DMS79 (cell line): ENCODE measurements around the gene ACAP1.
"Not testable (repeated sequence)": the region's sequence is repeated elsewhere in the genome, so short reads cannot be mapped to it uniquely, and the experiment has no call there.

Experiments
- DNase-seq: peaks from one replicate; lab custom pipeline; 2025; lab: John Stamatoyannopoulos, UW

ACAP1 gene

DNA sequence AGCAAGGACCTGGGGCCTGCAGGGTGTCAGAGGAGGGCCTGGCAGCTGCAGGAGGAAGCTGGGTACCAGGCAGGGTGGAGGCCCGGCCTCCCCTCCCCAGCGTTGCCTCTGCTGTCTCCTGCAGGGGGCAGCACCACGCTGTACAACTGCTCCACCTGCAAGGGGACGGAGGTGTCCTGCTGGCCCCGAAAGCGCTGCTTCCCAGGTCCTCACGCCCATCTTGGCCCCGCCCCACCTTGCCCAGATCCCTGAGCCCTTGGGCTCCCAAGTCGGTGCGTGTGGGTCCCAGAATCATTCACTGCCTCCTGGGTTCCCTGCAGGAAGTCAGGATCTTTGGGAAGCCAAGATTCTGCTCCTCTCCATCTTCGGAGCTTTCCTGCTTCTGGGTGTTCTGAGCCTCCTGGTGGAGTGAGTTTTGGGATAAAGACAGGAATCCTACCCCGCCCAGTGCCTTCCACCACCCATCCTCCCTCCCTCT, 19.8 kb downstream of the ACAP1 start:
- peak; percentile 73 for DNase-seq

GRCh38 chr17:7356756-7357155, 20.4 kb downstream of the ACAP1 start:
- DNase-seq: no peak

GRCh38 chr17:7357381-7357780, 21.1 kb downstream of the ACAP1 start:
- no peak for DNase-seq

- no peak for DNase-seq
Measured at GRCh38 chr17:7361906-7362305, 25.6 kb downstream of the ACAP1 start.

GRCh38 chr17:7363311-7363710, 27.0 kb downstream of the ACAP1 start:
- DNase-seq: no peak

DNA sequence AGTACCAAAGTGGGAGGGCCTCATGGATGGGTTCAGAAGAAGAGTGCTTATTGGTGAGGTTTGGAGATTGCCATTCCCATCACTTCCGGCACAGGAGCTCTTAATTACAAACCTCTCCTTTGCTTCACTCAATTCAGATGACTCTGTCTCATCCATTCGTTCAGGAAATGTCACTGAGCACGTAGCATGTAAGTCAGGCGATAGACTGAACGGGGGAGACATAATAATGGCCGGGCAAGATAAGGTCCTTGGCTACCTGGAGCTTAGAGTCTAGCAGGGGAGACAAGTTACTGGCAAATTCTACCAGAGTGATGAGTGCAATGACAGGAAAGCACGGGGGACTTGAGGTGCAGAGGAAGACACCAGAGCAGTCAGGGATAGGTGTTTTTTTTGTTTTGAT, 29.6 kb downstream of the ACAP1 start:
- not testable (repeated sequence) for DNase-seq

GRCh38 chr17:7367083-7367482, 30.8 kb downstream of the ACAP1 start:
- DNase-seq: no peak

- DNase-seq: no peak
Measured at GRCh38 chr17:7367918-7368598, 31.7 kb downstream of the ACAP1 start.

- not testable (repeated sequence) for DNase-seq
Measured at GRCh38 chr17:7368599-7368994, 32.3 kb downstream of the ACAP1 start.

DNA sequence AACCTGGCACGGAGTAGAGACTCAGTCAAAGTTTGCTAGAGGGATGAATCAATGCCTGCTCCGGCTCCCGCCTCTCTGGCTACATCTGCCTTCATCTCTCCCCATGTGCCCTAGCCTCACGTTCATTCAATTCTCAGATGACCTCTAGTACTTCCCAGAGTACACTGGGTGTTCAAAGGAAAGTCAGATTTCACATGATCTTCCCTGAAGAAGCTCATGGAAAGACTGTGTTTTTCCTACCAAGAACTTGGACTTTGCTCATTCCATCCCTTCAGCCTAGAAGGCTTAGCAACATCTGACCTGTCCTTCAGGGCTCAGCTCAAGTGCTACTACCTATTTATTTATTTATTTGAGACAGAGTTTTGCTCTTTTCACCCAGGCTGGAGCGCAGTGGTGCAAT, 33.5 kb downstream of the ACAP1 start:
- DNase-seq: no peak

- no peak for DNase-seq
Measured at GRCh38 chr17:7370853-7371252, 34.5 kb downstream of the ACAP1 start.

DNA sequence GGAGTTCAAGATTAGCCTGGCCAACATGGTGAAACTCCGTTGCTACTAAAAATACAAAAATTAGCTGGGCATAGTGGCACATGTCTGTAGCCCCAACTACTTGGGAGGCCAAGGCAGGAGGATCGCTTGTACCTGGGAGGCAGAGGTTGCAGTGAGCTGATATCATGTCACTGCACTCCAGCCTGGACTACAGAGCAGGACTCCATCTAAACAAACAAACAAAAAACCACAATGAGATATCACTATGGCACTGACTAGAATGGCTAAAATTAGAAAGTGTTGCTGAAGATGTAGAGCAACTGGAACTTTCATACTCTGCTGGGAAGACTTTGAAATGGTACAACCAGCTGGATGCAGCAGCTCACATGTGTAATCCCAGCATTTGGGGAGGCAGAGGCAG, 38.0 kb downstream of the ACAP1 start:
- DNase-seq: no peak

GRCh38 chr17:7379134-7379533, 42.8 kb downstream of the ACAP1 start:
- DNase-seq: no peak

DNA sequence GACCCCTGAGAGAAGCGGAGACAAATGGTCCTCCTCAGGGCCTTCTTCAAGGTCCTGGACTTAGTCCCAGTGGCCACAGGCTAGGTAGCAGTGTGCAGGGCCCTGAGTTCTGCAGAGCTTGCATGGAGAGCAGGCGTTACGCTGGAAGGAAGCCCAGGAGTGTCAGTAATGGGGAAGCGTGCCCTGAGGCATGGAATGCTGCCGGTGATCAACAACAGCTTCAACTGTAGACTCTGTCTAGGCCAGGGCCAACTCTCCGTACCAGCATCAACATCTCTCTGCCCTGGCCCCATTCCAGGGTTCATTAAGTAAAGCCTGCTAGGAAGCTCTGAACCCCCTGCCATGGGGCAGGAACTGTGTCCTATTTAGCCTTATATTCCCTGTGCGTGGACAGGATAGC, 44.0 kb downstream of the ACAP1 start:
- DNase-seq: peak; percentile 19

DNA sequence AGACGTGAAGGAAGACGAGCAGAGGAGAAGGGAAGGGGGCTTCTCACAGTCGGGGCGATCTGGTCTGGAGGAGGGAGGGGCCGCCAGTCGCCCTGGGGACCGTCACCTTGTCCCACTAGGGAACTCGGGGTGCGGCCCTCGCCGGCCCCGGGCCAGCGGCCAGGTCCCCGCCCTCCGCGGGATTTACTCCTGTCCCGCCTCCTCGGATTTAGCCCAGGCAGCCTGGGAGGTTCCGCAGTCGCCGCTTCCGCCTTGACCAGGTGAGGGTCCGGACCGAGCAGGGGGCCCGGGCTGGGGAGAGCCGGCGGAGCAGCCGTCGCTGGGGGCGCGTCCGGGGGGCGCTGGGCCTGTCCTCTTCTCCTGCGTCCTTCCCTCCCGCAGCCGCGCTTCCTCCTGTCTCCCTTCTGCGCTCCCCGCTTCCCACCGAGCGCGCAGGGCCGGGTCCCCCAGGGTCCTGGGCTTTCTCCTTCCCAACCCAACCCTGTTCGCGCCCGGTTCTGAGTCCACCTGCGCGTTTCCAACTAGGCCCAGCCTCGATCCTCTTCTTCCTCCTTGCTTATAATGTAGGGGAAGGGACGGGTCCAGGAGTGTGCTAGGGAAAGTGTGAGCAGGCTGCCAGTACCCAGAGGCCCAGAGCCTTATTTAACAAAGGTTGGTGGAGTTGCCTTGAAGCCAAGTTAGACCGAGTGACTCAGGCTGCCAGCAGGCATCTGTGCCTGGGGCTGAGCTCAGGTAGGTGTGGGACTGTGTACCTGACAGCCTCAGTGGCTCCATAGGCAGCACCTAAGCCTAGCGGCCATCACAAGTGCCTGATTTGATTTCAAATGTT, 44.7 kb downstream of the ACAP1 start, which contains the start of gene TNK1:
TNK1 (plus strand) TSS at position 235 of the 829 bp plus-strand sequence. CDS start 1,838 bp downstream, outside the sequence.
- DNase-seq: no peak

DNA sequence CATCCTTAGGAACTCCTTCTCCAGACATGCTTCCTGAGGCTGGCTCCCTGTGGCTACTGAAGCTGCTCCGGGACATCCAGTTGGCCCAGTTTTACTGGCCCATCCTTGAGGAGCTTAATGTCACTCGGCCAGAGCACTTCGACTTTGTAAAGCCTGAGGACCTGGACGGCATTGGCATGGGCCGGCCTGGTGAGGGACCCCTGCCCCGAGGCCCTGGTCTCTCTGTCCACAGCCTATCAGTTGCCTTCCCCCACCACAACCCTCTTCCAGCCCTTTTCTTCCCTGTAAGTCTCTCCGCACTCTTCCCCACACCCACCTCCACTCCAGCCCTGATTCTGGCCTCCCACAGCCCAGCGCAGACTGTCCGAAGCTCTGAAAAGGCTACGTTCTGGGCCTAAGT, 46.6 kb downstream of the ACAP1 start:
- no peak for DNase-seq

DNA sequence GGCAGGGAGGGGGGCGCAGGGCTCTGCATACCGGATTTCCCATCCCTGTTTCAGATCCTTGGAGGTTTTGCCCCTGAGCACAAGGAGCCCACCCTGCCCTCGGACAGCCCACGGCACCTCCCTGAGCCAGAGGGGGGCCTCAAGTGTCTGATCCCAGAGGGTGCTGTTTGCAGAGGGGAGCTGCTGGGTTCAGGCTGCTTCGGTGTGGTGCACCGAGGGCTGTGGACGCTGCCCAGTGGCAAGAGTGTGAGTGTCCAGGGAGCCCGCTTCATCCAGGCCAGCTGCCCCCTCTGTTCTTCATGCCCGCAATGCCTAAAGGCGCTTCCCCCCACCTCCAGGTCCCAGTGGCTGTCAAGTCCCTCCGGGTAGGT, 47.0 kb downstream of the ACAP1 start:
- DNase-seq: no peak

DNA sequence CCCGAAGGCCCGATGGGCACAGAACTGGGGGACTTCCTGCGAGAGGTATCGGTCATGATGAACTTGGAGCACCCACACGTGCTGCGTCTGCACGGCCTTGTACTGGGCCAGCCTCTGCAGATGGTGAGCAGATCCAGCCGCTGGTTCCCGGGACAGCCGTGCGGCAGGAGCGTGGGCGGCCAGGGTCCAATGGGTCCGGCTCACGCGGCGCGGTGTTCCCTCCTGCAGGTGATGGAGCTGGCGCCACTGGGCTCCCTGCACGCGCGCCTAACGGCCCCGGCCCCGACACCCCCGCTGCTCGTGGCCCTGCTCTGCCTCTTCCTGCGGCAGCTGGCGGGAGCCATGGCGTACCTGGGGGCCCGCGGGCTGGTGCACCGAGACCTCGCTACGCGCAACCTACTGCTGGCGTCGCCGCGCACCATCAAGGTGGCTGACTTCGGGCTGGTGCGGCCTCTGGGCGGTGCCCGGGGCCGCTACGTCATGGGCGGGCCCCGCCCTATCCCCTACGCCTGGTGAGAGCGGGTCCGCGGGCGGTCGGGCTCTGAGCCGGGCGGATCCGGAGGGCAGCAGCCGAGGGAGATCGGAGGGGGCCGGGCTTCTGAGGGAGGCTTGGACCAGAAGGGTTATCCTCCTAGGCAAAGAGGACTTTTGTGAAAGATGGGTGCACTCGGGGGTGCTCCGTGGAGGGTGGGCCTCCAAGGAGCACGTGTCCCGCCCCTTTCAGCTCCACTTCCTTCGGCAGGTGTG, 47.6 kb downstream of the ACAP1 start:
- peak; percentile 78 for DNase-seq

- no peak for DNase-seq
Measured at GRCh38 chr17:7384489-7385081, 48.3 kb downstream of the ACAP1 start.

GRCh38 chr17:7388856-7389255, 52.5 kb downstream of the ACAP1 start:
- DNase-seq: no peak

GRCh38 chr17:7389924-7390910, 53.9 kb downstream of the ACAP1 start:
- no peak for DNase-seq
